ENCODE results near the gene TSPEAR. TPM values are rescaled to one million over a fixed set of nuclear protein-coding genes. Genes with fewer than 3 reads are reported as not detected.

The TSPEAR gene
- total RNA-seq, 2 experiments from 2014 or later = not detected

DNA sequence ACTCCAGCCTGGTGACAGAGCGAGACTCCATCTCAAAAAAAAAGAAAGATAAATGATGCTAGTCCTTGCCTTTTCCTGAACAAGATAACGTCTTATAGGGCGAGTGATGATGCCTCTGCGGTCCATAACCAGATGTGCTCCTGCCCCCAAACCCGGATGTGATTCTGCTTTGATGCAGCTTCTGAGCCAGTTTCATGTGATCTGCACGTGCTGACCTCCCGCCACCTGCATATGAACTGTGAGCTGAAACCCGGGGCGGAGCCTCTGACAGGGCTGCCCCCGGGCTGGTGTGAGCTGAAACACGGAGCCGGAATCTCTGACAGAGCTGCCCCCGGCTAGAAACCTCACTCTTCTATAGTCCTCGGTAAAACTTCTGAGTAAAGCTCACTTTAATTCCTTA, 58.2 kb downstream of the TSPEAR start:
- H3K79me2 ChIP-seq (ENCODE audit: insufficient read depth, low read depth, low read length) = no peaks in the 10 kb centered on the region
- no peaks in the 10 kb centered on the region for H3K4me1 ChIP-seq (ENCODE audit: insufficient read depth, low read length, poor library complexity, severe bottlenecking)
- no peaks in the 10 kb centered on the region for H3K36me3 ChIP-seq (ENCODE audit: insufficient read depth, low read length)
- no peaks in the 10 kb centered on the region for H3K9me3 ChIP-seq (ENCODE audit: low read length)
- intact Hi-C loops (cut with micrococcal nuclease; ENCODE audit: unreplicated experiment) = no loop called here
- no peaks in the 10 kb centered on the region for H4K20me1 ChIP-seq (ENCODE audit: insufficient read depth, low read length)
- no peak overlapping the region for H3K4me2 ChIP-seq (ENCODE audit: low read length)
- ChIA-PET POLR2A (no interaction called here), CTCF (ENCODE audit: unreplicated experiment) (no interaction called here)
- no TSS peak for BruUV-seq (replicated peaks)
- H3K4me3 ChIP-seq (ENCODE audit: low read depth, low read length, poor library complexity, severe bottlenecking) = no peak overlapping the region
- H3K27ac ChIP-seq (ENCODE audit: low read depth, low read length, poor library complexity, severe bottlenecking) = no peak overlapping the region
- peak; percentile 7 for DNase-seq (ENCODE audit: low spot score)
- H2AFZ ChIP-seq (ENCODE audit: low read length) = no peak overlapping the region
- TF ChIP-seq EZH2phosphoT487 (IDR thresholded peaks at IDR 0.05; ENCODE audit: borderline replicate concordance, low read depth, low read length) = no peak
- TF ChIP-seq, protein P1, sequence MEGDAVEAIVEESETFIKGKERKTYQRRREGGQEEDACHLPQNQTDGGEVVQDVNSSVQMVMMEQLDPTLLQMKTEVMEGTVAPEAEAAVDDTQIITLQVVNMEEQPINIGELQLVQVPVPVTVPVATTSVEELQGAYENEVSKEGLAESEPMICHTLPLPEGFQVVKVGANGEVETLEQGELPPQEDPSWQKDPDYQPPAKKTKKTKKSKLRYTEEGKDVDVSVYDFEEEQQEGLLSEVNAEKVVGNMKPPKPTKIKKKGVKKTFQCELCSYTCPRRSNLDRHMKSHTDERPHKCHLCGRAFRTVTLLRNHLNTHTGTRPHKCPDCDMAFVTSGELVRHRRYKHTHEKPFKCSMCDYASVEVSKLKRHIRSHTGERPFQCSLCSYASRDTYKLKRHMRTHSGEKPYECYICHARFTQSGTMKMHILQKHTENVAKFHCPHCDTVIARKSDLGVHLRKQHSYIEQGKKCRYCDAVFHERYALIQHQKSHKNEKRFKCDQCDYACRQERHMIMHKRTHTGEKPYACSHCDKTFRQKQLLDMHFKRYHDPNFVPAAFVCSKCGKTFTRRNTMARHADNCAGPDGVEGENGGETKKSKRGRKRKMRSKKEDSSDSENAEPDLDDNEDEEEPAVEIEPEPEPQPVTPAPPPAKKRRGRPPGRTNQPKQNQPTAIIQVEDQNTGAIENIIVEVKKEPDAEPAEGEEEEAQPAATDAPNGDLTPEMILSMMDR (conservative IDR thresholded peaks at IDR 0.05; ENCODE audit: low read length) = no peak
- no peaks in the 10 kb centered on the region for H3K9me2 ChIP-seq (ENCODE audit: insufficient read depth, low read length)

DNA sequence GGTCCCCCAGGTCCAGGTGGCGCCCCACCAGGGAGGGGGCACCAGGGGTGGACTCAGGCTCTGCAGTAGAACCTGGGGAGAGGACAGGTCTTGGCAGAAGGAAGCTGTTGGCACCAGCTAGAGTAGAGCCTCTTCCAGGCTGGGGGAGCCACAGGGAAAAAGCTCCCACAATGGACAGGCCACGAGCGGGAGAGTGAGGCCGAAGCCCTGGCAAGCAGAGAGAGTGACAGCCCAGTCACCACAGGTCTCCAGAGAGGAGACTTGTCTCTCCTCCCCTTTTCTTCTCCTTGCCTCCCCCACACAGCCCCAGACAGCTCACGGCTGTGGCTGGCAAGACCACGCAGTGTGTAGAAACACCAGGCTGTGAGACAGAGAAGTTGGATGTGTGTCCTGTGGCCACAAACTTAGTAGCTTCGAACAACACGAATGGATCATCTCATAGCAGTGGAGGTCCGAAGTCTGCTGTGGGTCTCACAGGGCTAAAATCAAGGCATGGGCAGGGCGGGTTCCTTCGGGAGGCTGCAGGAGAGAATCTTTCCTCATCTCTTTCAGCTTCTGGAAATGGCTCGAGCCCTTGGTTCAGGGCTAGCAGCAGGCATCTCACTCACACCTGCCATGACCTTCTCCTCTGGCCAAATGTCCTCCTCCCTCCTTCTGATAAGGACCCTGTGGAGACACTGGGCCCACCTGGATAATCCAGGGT, 60.2 kb downstream of the TSPEAR start:
- no peak overlapping the region for H3K27ac ChIP-seq (ENCODE audit: low read depth, low read length, poor library complexity, severe bottlenecking)
- TF ChIP-seq, protein P1 (conservative IDR thresholded peaks at IDR 0.05; ENCODE audit: low read length) = no peak
- TF ChIP-seq EZH2phosphoT487 (IDR thresholded peaks at IDR 0.05; ENCODE audit: borderline replicate concordance, low read depth, low read length) = no peak
- H3K4me3 ChIP-seq (ENCODE audit: low read depth, low read length, poor library complexity, severe bottlenecking) = no peak overlapping the region
- no peaks in the 10 kb centered on the region for H3K4me1 ChIP-seq (ENCODE audit: insufficient read depth, low read length, poor library complexity, severe bottlenecking)
- no peak overlapping the region for H3K4me2 ChIP-seq (ENCODE audit: low read length)
- H3K36me3 ChIP-seq (ENCODE audit: insufficient read depth, low read length) = no peaks in the 10 kb centered on the region
- no peaks in the 10 kb centered on the region for H3K79me2 ChIP-seq (ENCODE audit: insufficient read depth, low read depth, low read length)
- POLR2A ChIA-PET = no interaction called here
- H2AFZ ChIP-seq (ENCODE audit: low read length) = no peak overlapping the region
- intact Hi-C loops (cut with micrococcal nuclease; ENCODE audit: unreplicated experiment) = no loop called here
- no peaks in the 10 kb centered on the region for H3K9me3 ChIP-seq (ENCODE audit: low read length)
- H3K9me2 ChIP-seq (ENCODE audit: insufficient read depth, low read length) = no peaks in the 10 kb centered on the region
- CTCF ChIA-PET (ENCODE audit: unreplicated experiment) = no interaction called here
- DNase-seq (ENCODE audit: low spot score) = no peak
- no TSS peak for BruUV-seq (replicated peaks)
- no peaks in the 10 kb centered on the region for H4K20me1 ChIP-seq (ENCODE audit: insufficient read depth, low read length)

GRCh38 chr21:44650265-44650972, 61.0 kb downstream of the TSPEAR start:
- no peak for TF ChIP-seq EZH2phosphoT487 (IDR thresholded peaks at IDR 0.05; ENCODE audit: borderline replicate concordance, low read depth, low read length)
- Histone ChIP-seq H3K9me2 (ENCODE audit: insufficient read depth, low read length) (no peaks in the 10 kb centered on the region), H3K9me3 (ENCODE audit: low read length) (no peaks in the 10 kb centered on the region), H3K4me1 (ENCODE audit: insufficient read depth, low read length, poor library complexity, severe bottlenecking) (no peaks in the 10 kb centered on the region), H2AFZ (ENCODE audit: low read length) (no peak overlapping the region), H3K36me3 (ENCODE audit: insufficient read depth, low read length) (no peaks in the 10 kb centered on the region), H3K4me3 (ENCODE audit: low read depth, low read length, poor library complexity, severe bottlenecking) (no peak overlapping the region), H3K4me2 (ENCODE audit: low read length) (no peak overlapping the region), H4K20me1 (ENCODE audit: insufficient read depth, low read length) (no peaks in the 10 kb centered on the region), H3K27ac (ENCODE audit: low read depth, low read length, poor library complexity, severe bottlenecking) (no peak overlapping the region), H3K79me2 (ENCODE audit: insufficient read depth, low read depth, low read length) (no peaks in the 10 kb centered on the region)
- CTCF ChIA-PET (ENCODE audit: unreplicated experiment) = no interaction called here
- DNase-seq (ENCODE audit: low spot score) = no peak
- BruUV-seq (replicated peaks) = no TSS peak
- POLR2A ChIA-PET = no interaction called here
- intact Hi-C loops (cut with micrococcal nuclease; ENCODE audit: unreplicated experiment) = no loop called here

Data from OCI-LY7 (cell line).